ENCODE results near the gene KCTD11.
"Not testable (repeated sequence)": the region's sequence is repeated elsewhere in the genome, so short reads cannot be mapped to it uniquely, and the experiment has no call there.

KCTD11 gene

DNA sequence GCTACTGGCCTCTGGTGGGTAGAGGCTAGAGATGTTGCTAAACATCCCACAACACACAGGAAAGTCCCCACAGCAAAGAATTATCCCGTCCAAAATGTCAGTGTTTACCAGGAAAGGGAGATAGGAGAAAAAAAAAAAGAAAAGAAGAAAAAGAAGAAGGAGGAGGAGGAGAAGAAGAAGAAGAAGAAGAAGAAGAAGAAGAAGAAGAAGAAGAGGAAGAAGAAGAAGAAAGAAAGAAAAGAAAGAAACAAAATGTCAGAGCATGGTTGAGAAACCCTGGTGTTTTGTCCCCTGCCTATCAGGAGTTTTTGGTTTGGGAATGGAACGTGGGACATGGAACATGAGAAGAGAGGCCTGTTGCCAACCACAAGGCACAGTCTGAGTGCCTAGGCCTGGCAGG is 5.4 kb downstream of the KCTD11 start:
- Histone ChIP-seq H3K4me1 (ENCODE audit: control insufficient read depth, insufficient read depth, low read length) (peaks cover 5% of the 10 kb centered on the region; the same call in 1 of the 2 replicates), H3K27ac (ENCODE audit: low read depth, low read length) (no peak overlapping the region), H3K9ac (ENCODE audit: low read depth, low read length) (no peak overlapping the region), H3K9me3 (ENCODE audit: control insufficient read depth, insufficient read depth, low read length) (no peaks in the 10 kb centered on the region), H3K36me3 (ENCODE audit: control insufficient read depth, insufficient read depth, low read length) (no peaks in the 10 kb centered on the region), H3K4me3 (ENCODE audit: low read depth, low read length) (no peak overlapping the region), H3K27me3 (ENCODE audit: control insufficient read depth, insufficient read depth, low read length) (no peaks in the 10 kb centered on the region)

DNA sequence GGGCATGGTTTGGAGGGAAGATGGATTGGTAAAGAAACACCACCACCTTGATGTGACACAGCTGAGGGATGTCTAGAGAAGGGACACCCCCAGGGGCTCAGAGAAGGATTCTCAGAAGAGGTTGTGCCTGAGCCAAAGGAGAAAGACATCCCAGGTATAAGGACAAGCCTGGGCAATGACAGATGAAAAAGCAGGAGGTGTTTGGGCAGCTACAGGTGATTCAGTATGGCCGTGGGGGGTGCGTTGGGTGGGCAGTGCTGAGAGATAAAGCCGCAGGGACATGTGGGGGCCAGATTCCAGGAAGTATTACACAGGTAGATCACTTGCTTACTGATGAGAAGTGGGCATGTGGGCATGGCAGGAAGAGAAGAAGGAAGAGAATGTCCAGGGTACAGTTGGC is 9.9 kb downstream of the KCTD11 start:
- Histone ChIP-seq H3K9ac (ENCODE audit: low read depth, low read length) (no peak overlapping the region), H3K9me3 (ENCODE audit: control insufficient read depth, insufficient read depth, low read length) (no peaks in the 10 kb centered on the region), H3K4me1 (ENCODE audit: control insufficient read depth, insufficient read depth, low read length) (no peaks in the 10 kb centered on the region), H3K27ac (ENCODE audit: low read depth, low read length) (no peak overlapping the region), H3K27me3 (ENCODE audit: control insufficient read depth, insufficient read depth, low read length) (no peaks in the 10 kb centered on the region), H3K36me3 (ENCODE audit: control insufficient read depth, insufficient read depth, low read length) (no peaks in the 10 kb centered on the region), H3K4me3 (ENCODE audit: low read depth, low read length) (no peak overlapping the region)

DNA sequence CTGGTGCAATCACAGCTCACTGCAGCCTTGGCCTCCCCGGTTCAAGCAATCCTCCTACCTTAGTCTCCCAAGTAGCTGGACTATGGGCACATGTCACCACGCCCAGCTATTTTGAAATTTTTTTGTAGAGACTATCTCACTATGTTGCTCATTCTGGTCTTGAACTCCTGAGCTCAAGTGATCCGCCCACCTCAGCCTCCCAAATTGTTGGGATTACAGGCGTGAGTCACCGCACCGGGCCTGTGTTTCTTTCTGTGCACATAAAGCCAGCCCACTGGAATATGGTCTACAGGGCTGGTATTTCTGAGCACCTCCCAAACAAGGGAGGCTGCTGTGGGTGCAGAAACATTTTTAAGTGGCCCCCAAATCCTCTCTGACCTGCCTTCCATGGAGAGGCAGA is 11.3 kb downstream of the KCTD11 start:
- H3K4me3 ChIP-seq (ENCODE audit: low read depth, low read length): no peak overlapping the region
- no peaks in the 10 kb centered on the region for H3K36me3 ChIP-seq (ENCODE audit: control insufficient read depth, insufficient read depth, low read length)
- no peak overlapping the region for H3K27ac ChIP-seq (ENCODE audit: low read depth, low read length)
- H3K9me3 ChIP-seq (ENCODE audit: control insufficient read depth, insufficient read depth, low read length): no peaks in the 10 kb centered on the region
- H3K4me1 ChIP-seq (ENCODE audit: control insufficient read depth, insufficient read depth, low read length): peaks cover 2% of the 10 kb centered on the region
- H3K27me3 ChIP-seq (ENCODE audit: control insufficient read depth, insufficient read depth, low read length): no peaks in the 10 kb centered on the region
- H3K9ac ChIP-seq (ENCODE audit: low read depth, low read length): no peak overlapping the region

DNA sequence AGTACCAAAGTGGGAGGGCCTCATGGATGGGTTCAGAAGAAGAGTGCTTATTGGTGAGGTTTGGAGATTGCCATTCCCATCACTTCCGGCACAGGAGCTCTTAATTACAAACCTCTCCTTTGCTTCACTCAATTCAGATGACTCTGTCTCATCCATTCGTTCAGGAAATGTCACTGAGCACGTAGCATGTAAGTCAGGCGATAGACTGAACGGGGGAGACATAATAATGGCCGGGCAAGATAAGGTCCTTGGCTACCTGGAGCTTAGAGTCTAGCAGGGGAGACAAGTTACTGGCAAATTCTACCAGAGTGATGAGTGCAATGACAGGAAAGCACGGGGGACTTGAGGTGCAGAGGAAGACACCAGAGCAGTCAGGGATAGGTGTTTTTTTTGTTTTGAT is 14.0 kb downstream of the KCTD11 start:
- H3K4me1 ChIP-seq (ENCODE audit: control insufficient read depth, insufficient read depth, low read length); H3K9me3 ChIP-seq (ENCODE audit: control insufficient read depth, insufficient read depth, low read length); H3K4me3 ChIP-seq (ENCODE audit: low read depth, low read length); H3K27me3 ChIP-seq (ENCODE audit: control insufficient read depth, insufficient read depth, low read length); H3K9ac ChIP-seq (ENCODE audit: low read depth, low read length); H3K36me3 ChIP-seq (ENCODE audit: control insufficient read depth, insufficient read depth, low read length); H3K27ac ChIP-seq (ENCODE audit: low read depth, low read length): not testable (repeated sequence)

DNA sequence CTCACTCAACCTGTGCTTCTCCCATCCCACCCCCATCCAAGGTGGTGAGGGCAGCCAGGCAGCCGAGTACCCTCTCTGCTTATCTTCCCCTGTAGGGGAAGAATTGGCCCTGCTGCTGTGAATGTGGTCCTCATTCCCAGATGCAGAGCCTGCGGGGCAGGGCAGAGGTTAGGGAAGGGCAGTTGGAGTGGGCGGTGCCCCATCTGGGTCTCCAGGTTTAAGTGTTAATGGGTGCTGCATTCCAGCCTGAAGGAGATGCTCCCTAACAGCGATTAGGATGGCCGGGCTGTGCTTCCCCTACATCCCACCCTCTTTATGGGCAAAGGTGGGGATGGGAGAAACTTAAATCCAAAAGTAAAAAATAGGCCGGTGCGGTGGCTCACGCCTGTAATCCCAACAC is 15.1 kb downstream of the KCTD11 start:
- Histone ChIP-seq H3K36me3 (ENCODE audit: control insufficient read depth, insufficient read depth, low read length) (no peaks in the 10 kb centered on the region), H3K27ac (ENCODE audit: low read depth, low read length) (no peak overlapping the region), H3K27me3 (ENCODE audit: control insufficient read depth, insufficient read depth, low read length) (no peaks in the 10 kb centered on the region), H3K4me1 (ENCODE audit: control insufficient read depth, insufficient read depth, low read length) (peaks cover 4% of the 10 kb centered on the region), H3K9ac (ENCODE audit: low read depth, low read length) (no peak overlapping the region), H3K4me3 (ENCODE audit: low read depth, low read length) (no peak overlapping the region), H3K9me3 (ENCODE audit: control insufficient read depth, insufficient read depth, low read length) (no peaks in the 10 kb centered on the region)

DNA sequence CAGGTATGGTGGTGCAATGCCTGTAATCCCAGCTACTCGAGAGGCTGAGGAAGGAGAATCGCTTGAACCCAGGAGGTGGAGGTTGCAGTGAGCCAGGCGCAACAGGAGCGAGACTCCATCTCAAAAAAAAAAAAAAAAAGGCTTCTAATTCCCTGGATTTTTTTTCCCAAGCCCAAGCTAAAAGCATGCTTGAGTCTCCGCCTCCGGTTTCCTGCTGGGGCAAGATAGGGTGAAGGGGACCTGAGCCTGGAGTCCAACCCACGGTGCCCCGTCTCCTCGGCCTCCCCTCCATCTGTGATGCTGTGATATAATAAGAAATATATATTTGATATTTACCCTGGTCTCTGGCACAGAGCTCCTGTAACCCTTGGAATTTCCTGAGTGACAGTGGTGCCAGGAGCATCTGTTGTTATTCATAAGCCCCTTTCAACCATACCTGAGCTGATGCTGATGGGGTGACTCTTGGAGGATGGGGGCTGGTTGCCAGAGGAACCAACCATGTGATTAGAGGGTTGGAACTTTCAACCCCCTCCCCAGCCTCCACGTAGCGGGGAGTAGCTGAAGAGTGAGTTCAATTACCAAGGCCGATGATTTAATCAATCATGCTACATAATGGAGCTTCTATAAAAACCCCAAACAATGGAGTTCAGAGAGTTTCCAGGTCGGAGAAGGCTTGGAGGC is 16.1 kb downstream of the KCTD11 start:
- Histone ChIP-seq H3K9me3 (ENCODE audit: control insufficient read depth, insufficient read depth, low read length) (no peaks in the 10 kb centered on the region), H3K27ac (ENCODE audit: low read depth, low read length) (no peak overlapping the region), H3K4me1 (ENCODE audit: control insufficient read depth, insufficient read depth, low read length) (peaks cover 4% of the 10 kb centered on the region), H3K4me3 (ENCODE audit: low read depth, low read length) (no peak overlapping the region), H3K9ac (ENCODE audit: low read depth, low read length) (no peak overlapping the region), H3K36me3 (ENCODE audit: control insufficient read depth, insufficient read depth, low read length) (no peaks in the 10 kb centered on the region), H3K27me3 (ENCODE audit: control insufficient read depth, insufficient read depth, low read length) (no peaks in the 10 kb centered on the region)

DNA sequence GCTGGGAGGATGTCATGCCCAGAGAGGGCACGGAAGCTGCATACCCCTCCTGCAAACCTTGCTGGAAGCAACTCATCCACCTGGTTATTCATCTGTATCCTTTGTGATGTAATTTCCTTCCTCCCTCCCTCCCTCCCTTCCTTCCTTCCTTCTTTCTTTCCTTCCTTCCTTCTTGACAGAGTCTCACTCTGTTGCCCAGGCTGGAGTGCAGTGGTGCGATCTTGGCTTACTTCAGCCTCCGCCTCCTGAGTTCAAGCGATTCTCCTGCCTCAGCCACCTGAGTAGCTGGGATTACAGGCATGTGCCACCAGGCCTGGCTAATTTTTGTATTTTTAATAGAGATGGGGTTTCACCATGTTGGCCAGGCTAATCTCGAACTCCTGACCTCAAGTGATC is 16.6 kb downstream of the KCTD11 start:
- not testable (repeated sequence) for H3K9ac ChIP-seq (ENCODE audit: low read depth, low read length); H3K9me3 ChIP-seq (ENCODE audit: control insufficient read depth, insufficient read depth, low read length); H3K4me3 ChIP-seq (ENCODE audit: low read depth, low read length); H3K27ac ChIP-seq (ENCODE audit: low read depth, low read length); H3K4me1 ChIP-seq (ENCODE audit: control insufficient read depth, insufficient read depth, low read length); H3K36me3 ChIP-seq (ENCODE audit: control insufficient read depth, insufficient read depth, low read length); H3K27me3 ChIP-seq (ENCODE audit: control insufficient read depth, insufficient read depth, low read length)

DNA sequence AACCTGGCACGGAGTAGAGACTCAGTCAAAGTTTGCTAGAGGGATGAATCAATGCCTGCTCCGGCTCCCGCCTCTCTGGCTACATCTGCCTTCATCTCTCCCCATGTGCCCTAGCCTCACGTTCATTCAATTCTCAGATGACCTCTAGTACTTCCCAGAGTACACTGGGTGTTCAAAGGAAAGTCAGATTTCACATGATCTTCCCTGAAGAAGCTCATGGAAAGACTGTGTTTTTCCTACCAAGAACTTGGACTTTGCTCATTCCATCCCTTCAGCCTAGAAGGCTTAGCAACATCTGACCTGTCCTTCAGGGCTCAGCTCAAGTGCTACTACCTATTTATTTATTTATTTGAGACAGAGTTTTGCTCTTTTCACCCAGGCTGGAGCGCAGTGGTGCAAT is 17.9 kb downstream of the KCTD11 start:
- Histone ChIP-seq H3K9ac (ENCODE audit: low read depth, low read length) (no peak overlapping the region), H3K27me3 (ENCODE audit: control insufficient read depth, insufficient read depth, low read length) (no peaks in the 10 kb centered on the region), H3K4me3 (ENCODE audit: low read depth, low read length) (no peak overlapping the region), H3K27ac (ENCODE audit: low read depth, low read length) (no peak overlapping the region), H3K36me3 (ENCODE audit: control insufficient read depth, insufficient read depth, low read length) (no peaks in the 10 kb centered on the region), H3K4me1 (ENCODE audit: control insufficient read depth, insufficient read depth, low read length) (peaks cover 4% of the 10 kb centered on the region), H3K9me3 (ENCODE audit: control insufficient read depth, insufficient read depth, low read length) (no peaks in the 10 kb centered on the region)

DNA sequence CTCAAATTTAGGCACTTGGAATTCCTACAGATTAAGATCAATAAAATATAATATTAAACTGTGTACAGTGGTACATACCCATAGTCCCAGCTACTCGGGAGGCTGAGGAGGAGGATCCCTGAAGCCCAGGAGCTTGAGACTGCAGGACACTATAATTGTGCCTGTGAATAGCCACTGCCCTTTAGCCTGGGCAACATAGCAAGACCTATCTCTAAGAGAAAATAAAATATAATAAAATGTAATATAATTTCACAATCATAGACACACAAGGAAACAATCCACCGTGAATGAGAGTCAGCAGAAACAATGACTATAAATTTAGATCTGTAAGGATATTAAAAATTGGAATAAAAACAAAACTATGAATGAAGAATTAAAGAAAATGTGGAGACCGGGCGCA is 18.9 kb downstream of the KCTD11 start:
- H3K4me1 ChIP-seq (ENCODE audit: control insufficient read depth, insufficient read depth, low read length): peaks cover 4% of the 10 kb centered on the region
- no peak overlapping the region for H3K4me3 ChIP-seq (ENCODE audit: low read depth, low read length)
- H3K9ac ChIP-seq (ENCODE audit: low read depth, low read length): no peak overlapping the region
- no peaks in the 10 kb centered on the region for H3K27me3 ChIP-seq (ENCODE audit: control insufficient read depth, insufficient read depth, low read length)
- H3K27ac ChIP-seq (ENCODE audit: low read depth, low read length): no peak overlapping the region
- H3K9me3 ChIP-seq (ENCODE audit: control insufficient read depth, insufficient read depth, low read length): no peaks in the 10 kb centered on the region
- no peaks in the 10 kb centered on the region for H3K36me3 ChIP-seq (ENCODE audit: control insufficient read depth, insufficient read depth, low read length)

DNA sequence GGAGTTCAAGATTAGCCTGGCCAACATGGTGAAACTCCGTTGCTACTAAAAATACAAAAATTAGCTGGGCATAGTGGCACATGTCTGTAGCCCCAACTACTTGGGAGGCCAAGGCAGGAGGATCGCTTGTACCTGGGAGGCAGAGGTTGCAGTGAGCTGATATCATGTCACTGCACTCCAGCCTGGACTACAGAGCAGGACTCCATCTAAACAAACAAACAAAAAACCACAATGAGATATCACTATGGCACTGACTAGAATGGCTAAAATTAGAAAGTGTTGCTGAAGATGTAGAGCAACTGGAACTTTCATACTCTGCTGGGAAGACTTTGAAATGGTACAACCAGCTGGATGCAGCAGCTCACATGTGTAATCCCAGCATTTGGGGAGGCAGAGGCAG is 22.4 kb downstream of the KCTD11 start:
- Histone ChIP-seq H3K27me3 (ENCODE audit: control insufficient read depth, insufficient read depth, low read length) (peaks cover 3% of the 10 kb centered on the region; the same call in 1 of the 2 replicates), H3K27ac (ENCODE audit: low read depth, low read length) (no peak overlapping the region), H3K9ac (ENCODE audit: low read depth, low read length) (no peak overlapping the region), H3K4me3 (ENCODE audit: low read depth, low read length) (no peak overlapping the region), H3K9me3 (ENCODE audit: control insufficient read depth, insufficient read depth, low read length) (no peaks in the 10 kb centered on the region), H3K36me3 (ENCODE audit: control insufficient read depth, insufficient read depth, low read length) (no peaks in the 10 kb centered on the region), H3K4me1 (ENCODE audit: control insufficient read depth, insufficient read depth, low read length) (no peaks in the 10 kb centered on the region)

DNA sequence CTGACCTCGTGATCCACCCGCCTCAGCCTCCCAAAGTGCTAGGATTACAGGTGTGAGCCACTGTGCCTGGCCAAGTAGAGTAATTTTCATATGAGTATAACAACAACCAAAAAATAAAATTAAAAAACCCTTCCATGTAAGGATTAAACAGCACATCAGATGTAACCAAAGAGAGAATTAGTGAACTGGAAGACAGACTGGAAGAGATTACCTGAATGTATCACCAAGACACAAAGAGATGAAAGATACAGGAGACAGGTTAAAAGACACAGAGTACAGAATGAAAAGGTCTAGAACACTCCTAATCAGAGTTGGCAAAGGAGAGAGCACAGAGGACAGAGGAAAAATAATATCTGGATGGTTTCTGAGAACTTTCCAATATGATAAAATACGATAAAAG is 27.2 kb downstream of the KCTD11 start:
- H3K27me3 ChIP-seq (ENCODE audit: control insufficient read depth, insufficient read depth, low read length): peaks cover 45% of the 10 kb centered on the region
- no peaks in the 10 kb centered on the region for H3K36me3 ChIP-seq (ENCODE audit: control insufficient read depth, insufficient read depth, low read length)
- no peak overlapping the region for H3K9ac ChIP-seq (ENCODE audit: low read depth, low read length)
- H3K4me1 ChIP-seq (ENCODE audit: control insufficient read depth, insufficient read depth, low read length): peaks cover 5% of the 10 kb centered on the region; the same call in 1 of the 2 replicates
- H3K4me3 ChIP-seq (ENCODE audit: low read depth, low read length): no peak overlapping the region
- no peaks in the 10 kb centered on the region for H3K9me3 ChIP-seq (ENCODE audit: control insufficient read depth, insufficient read depth, low read length)
- no peak overlapping the region for H3K27ac ChIP-seq (ENCODE audit: low read depth, low read length)

DNA sequence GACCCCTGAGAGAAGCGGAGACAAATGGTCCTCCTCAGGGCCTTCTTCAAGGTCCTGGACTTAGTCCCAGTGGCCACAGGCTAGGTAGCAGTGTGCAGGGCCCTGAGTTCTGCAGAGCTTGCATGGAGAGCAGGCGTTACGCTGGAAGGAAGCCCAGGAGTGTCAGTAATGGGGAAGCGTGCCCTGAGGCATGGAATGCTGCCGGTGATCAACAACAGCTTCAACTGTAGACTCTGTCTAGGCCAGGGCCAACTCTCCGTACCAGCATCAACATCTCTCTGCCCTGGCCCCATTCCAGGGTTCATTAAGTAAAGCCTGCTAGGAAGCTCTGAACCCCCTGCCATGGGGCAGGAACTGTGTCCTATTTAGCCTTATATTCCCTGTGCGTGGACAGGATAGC is 28.4 kb downstream of the KCTD11 start:
- peaks cover 45% of the 10 kb centered on the region for H3K27me3 ChIP-seq (ENCODE audit: control insufficient read depth, insufficient read depth, low read length)
- no peaks in the 10 kb centered on the region for H3K9me3 ChIP-seq (ENCODE audit: control insufficient read depth, insufficient read depth, low read length)
- H3K36me3 ChIP-seq (ENCODE audit: control insufficient read depth, insufficient read depth, low read length): no peaks in the 10 kb centered on the region
- H3K27ac ChIP-seq (ENCODE audit: low read depth, low read length): no peak overlapping the region
- H3K9ac ChIP-seq (ENCODE audit: low read depth, low read length): no peak overlapping the region
- peak overlapping the region; percentile 59 for H3K4me3 ChIP-seq (ENCODE audit: low read depth, low read length)
- H3K4me1 ChIP-seq (ENCODE audit: control insufficient read depth, insufficient read depth, low read length): peaks cover 12% of the 10 kb centered on the region; the same call in 1 of the 2 replicates

Data from HUES48 (cell line).